A549 (cell line): ENCODE results near the gene ZNF844. TPM values are rescaled to one million over a fixed set of nuclear protein-coding genes. Genes with fewer than 3 reads are reported as not detected.

Source experiments
- ATAC-seq, 2 experiments: fragments of 200-7000 bp in 1 of 2; fragments of >200 bp in 1 of 2; cut with Nextera tagmentation in 1 of 2; cut with Tn5 transposase in 1 of 2; 3 replicates each; pipeline versions ENCODE4 v1.8.0 to v1.9.1; 2018 to 2020; ENCODE audit warnings: mild to moderate bottlenecking in 1 of 2, moderate library complexity in 1 of 2
- CTCF ChIA-PET: fragments of 300-600 bp; sonication (Branson Sonifier 250); formaldehyde crosslinking; extraction: SDS; loops from one replicate; lab custom pipeline; 2021; ENCODE audit warnings: antibody characterized with exemption, inconsistent platforms; lab: Yijun Ruan, JAX
- POLR2A ChIA-PET: fragments of 350-600 bp; formaldehyde crosslinking; extraction: SDS; loops from one replicate; lab custom pipeline; 2021; ENCODE audit warnings: antibody characterized with exemption, inconsistent platforms; lab: Yijun Ruan, JAX
- DNase-seq, 2 experiments: peaks; one replicate each; pipeline versions ENCODE4 v3.0.0 to v3.0.0-alpha.2; 2011 to 2016; ENCODE audit warnings: low read depth in 1 of 2, low spot score in 1 of 2
- FAIRE-seq: peaks from 2 replicates; lab custom pipeline; 2011; peaks lifted over from hg19 to GRCh38; lab: Jason Lieb, UNC
- H3K27ac ChIP-seq, 2 experiments: fragments of >200 bp; sonication (Bioruptor Twin); formaldehyde crosslinking; 3 replicates each; pipeline ENCODE4 v1.5.1; 2016 to 2017
- H3K4me1 ChIP-seq: fragments of >200 bp; sonication (Bioruptor Twin); formaldehyde crosslinking; 3 replicates; pipeline ENCODE4 v1.6.1; 2016
- H3K4me2 ChIP-seq: fragments of >200 bp; sonication (Bioruptor Twin); formaldehyde crosslinking; 3 replicates; pipeline ENCODE4 v1.6.1; 2016
- H3K4me3 ChIP-seq: fragments of >200 bp; sonication (Bioruptor Twin); formaldehyde crosslinking; 3 replicates; pipeline ENCODE4 v1.5.1; 2016
- H3K9me3 ChIP-seq: fragments of >200 bp; sonication (Bioruptor Twin); formaldehyde crosslinking; 3 replicates; pipeline ENCODE4 v1.6.1; 2016
- BHLHE40 ChIP-seq: IDR thresholded peaks from 2 replicates; pipeline ENCODE4 v1.6.1; 2012; ENCODE audit warnings: low read depth, low read length, inconsistent platforms
- CBX2 ChIP-seq: fragments of 200-600 bp; sonication (generic); IDR thresholded peaks from 2 replicates; pipeline ENCODE4 v1.6.1; 2016; ENCODE audit warnings: low read depth, mild to moderate bottlenecking, borderline replicate concordance
- CBX8 ChIP-seq: fragments of 200-600 bp; sonication (generic); IDR thresholded peaks from 2 replicates; pipeline ENCODE4 v1.6.1; 2016
- CEBPB ChIP-seq, 2 experiments: fragments of >200 bp in 1 of 2; sonication (Bioruptor Twin) in 1 of 2; formaldehyde crosslinking in 1 of 2; IDR thresholded peaks; 2 replicates each; pipeline ENCODE4 v1.6.1; 2012 to 2016
- CHD4 ChIP-seq: fragments of 200-600 bp; sonication (generic); IDR thresholded peaks from 2 replicates; pipeline ENCODE4 v1.6.1; 2016; ENCODE audit warnings: antibody characterized with exemption, mild to moderate bottlenecking, borderline replicate concordance
- ESRRA ChIP-seq: fragments of 150-350 bp; IDR thresholded peaks from 2 replicates; pipeline ENCODE4 v1.6.1; 2014; ENCODE audit warnings: mild to moderate bottlenecking, low read length, borderline replicate concordance
- FOXS1 ChIP-seq: fragments of 250-450 bp; sonication (Bioruptor Pico); IDR thresholded peaks from 2 replicates; pipeline ENCODE4 v1.5.0; 2020; ENCODE audit warnings: mild to moderate bottlenecking, moderate library complexity
- HDAC2 ChIP-seq: fragments of 200-600 bp; sonication (generic); IDR thresholded peaks from 2 replicates; pipeline ENCODE4 v1.6.1; 2016
- HOXA7 ChIP-seq: fragments of 250-450 bp; sonication (Bioruptor Pico); IDR thresholded peaks from 2 replicates; pipeline ENCODE4 v1.5.0; 2020; ENCODE audit warnings: mild to moderate bottlenecking, moderate library complexity
- KDM5A ChIP-seq: fragments of 200-600 bp; sonication (generic); IDR thresholded peaks from 2 replicates; pipeline ENCODE4 v1.6.1; 2016; ENCODE audit warnings: antibody characterized with exemption, mild to moderate bottlenecking
- MAFK ChIP-seq: fragments of 450-650 bp; IDR thresholded peaks from 2 replicates; pipeline ENCODE4 v1.6.1; 2014; ENCODE audit not compliant: partially characterized antibody
- NPAS2 ChIP-seq: fragments of 250-450 bp; sonication (Bioruptor Pico); IDR thresholded peaks from 2 replicates; pipeline ENCODE4 v1.8.0; 2022; ENCODE audit warnings: mild to moderate bottlenecking, moderate library complexity, borderline replicate concordance
- RAD21 ChIP-seq, 2 experiments: fragments of >200 bp in 1 of 2; sonication (Bioruptor Twin) in 1 of 2; formaldehyde crosslinking in 1 of 2; IDR thresholded peaks in 1 of 2; conservative IDR thresholded peaks in 1 of 2; 2 replicates in 1 of 2; 3 replicates in 1 of 2; pipeline ENCODE4 v1.6.1; 2012 to 2018; ENCODE audit warnings: inconsistent platforms in 1 of 2
- RCOR1 ChIP-seq: fragments of 150-350 bp; IDR thresholded peaks from 2 replicates; pipeline ENCODE4 v1.6.1; 2014; ENCODE audit warnings: antibody characterized with exemption, low read length, low read depth
- SMC3 ChIP-seq: fragments of >200 bp; sonication (Bioruptor Twin); formaldehyde crosslinking; IDR thresholded peaks from 3 replicates; pipeline ENCODE4 v1.6.1; 2018; ENCODE audit warnings: inconsistent platforms
- SREBF2 ChIP-seq: fragments of 450-650 bp; IDR thresholded peaks from 2 replicates; pipeline ENCODE4 v1.6.1; 2014; ENCODE audit warnings: mild to moderate bottlenecking, moderate library complexity
- TFCP2L1 ChIP-seq: fragments of 250-450 bp; sonication (Bioruptor Pico); IDR thresholded peaks from 2 replicates; pipeline ENCODE4 v1.5.0; 2021; ENCODE audit warnings: mild to moderate bottlenecking
- ZNF302 ChIP-seq: fragments of 250-450 bp; sonication (Bioruptor Pico); IDR thresholded peaks from 2 replicates; pipeline ENCODE4 v1.9.0; 2021; ENCODE audit warnings: inconsistent platforms, mild to moderate bottlenecking, moderate library complexity
- ZSCAN20 ChIP-seq: fragments of 250-450 bp; sonication (Bioruptor Pico); IDR thresholded peaks from 2 replicates; pipeline ENCODE4 v1.8.0; 2022; ENCODE audit warnings: mild to moderate bottlenecking, moderate library complexity
- WGBS: methylation state at CpG from one replicate; pipeline ENCODE4 v1.1.6; 2017; ENCODE audit errors: missing lambda C conversion rate; 5-methylcytosine and 5-hydroxymethylcytosine counted together
- polyA minus RNA-seq: library from RNA; depleted of rRNA, polyadenylated mRNA; stranded (reverse); fragments of >200 nt; gene quantifications from 2 replicates; pipeline ENCODE4 v1.2.3, GENCODE V29; 2011; rRNA and poly(A)+ RNA removed
- polyA plus RNA-seq, 4 experiments: library from polyadenylated mRNA; depleted of rRNA in 3 of 4; stranded (reverse); fragments of >200 nt; fragmentation: RNase III in 1 of 4; extraction: RNeasy Plus Mini Kit Qiagen cat#74134 plus additional on column Dnase treatment in 1 of 4; gene quantifications; 2 replicates in 3 of 4; 3 replicates in 1 of 4; pipeline ENCODE4 v1.2.3, GENCODE V29; 2011 to 2017
- TF ChIP-seq, protein P1 (sequence below): fragments of >200 bp; sonication (Bioruptor Twin); formaldehyde crosslinking; IDR thresholded peaks from 2 replicates; pipeline ENCODE4 v1.6.1; 2016
- TF ChIP-seq, protein P2 (sequence below): fragments of 250-450 bp; sonication (Bioruptor Pico); IDR thresholded peaks from 2 replicates; pipeline ENCODE4 v1.5.0; 2020; ENCODE audit warnings: low read depth, mild to moderate bottlenecking, moderate library complexity

The ZNF844 gene
- polyA plus RNA-seq (2011; rRNA removed) (not detected in 2 replicates), polyA plus RNA-seq (2017; fragmentation: RNase III; extraction: RNeasy Plus Mini Kit Qiagen cat#74134 plus additional on column Dnase treatment) (not detected in 3 replicates), polyA minus RNA-seq (not detected in 2 replicates)
- polyA plus RNA-seq (2012; cell fraction: cytosol; rRNA removed), result not detected in 2 replicates
- not detected in 2 replicates for polyA plus RNA-seq (2012; cell fraction: nucleus; rRNA removed)

DNA sequence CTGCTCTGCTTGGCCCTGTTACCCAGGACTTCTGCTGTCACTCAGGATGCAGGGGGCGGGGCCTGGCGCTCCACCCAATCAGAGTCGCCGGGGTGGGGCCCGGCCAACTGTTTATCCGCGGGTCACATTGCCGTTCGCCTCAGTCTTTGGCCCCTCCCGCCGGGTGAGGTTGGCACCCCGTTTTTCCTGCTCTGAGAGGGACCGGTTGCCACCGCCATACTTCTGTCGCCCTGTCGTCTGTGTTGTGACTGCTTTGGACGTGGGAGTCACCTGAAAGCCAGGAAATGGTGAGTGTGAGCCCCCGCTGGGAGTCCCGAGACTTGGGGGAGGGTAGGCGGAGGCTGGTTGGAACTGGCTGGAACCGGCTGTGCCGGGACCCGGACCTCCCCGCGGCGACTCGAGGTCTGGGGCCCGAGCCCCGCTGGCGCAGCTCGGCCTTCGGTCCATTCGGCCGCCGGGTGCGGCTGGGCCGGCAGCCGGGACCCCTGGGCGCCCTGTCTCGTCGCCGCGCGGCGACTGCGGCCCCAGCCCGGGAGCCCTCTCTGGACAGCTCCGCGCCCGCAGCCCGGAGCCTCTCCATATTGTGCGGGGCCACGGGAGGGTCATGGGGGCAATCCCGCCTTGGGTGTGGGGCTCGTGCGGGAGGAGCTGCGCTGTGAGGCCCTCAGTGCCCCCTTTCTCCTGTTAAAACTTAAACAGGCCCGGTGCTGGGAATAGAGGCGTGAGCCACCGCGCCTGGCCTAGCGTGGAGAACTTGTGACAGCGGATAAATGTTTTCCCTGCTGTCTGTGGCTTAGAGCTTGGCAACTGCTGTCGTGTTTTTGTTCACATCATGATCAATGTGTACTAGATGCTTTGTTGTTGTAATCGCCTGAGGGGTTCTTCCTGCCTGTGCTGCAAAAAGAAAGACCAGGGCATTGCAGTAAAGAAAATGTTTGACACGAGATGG is at the start of gene ZNF844:
Gene ZNF844, plus strand, starts transcription at position 142 of the 949 bp plus-strand sequence. Its CDS starts 143 bp downstream, at position 285.
- no peaks in the 10 kb centered on the region for H3K9me3 ChIP-seq
- WGBS, result 42% methylated on average over 12 of the region's 66 CpGs
- no peak within 1 kb of the TSS for H3K4me3 ChIP-seq
- ATAC-seq (no peak), FAIRE-seq (no peak), DNase-seq (no peak)
- no peaks in the 10 kb centered on the region for H3K4me1 ChIP-seq
- no peak within 1 kb of the TSS for H3K27ac ChIP-seq
- ChIA-PET CTCF (no interaction called here), POLR2A (no interaction called here)
- TF ChIP-seq CHD4 (no peak), NPAS2 (CRISPR knock-in tag) (no peak), ESRRA (no peak), TFCP2L1 (CRISPR knock-in tag) (no peak), SMC3 (no peak), ZSCAN20 (no peak), ZNF302 (CRISPR knock-in tag) (no peak), HDAC2 (no peak), RCOR1 (no peak), FOXS1 (no peak), RAD21 (conservative IDR thresholded peaks at IDR 0.05 in 1 of 2, IDR thresholded peaks at IDR 0.05 in 1 of 2) (no peak)
- TF ChIP-seq, protein P1, sequence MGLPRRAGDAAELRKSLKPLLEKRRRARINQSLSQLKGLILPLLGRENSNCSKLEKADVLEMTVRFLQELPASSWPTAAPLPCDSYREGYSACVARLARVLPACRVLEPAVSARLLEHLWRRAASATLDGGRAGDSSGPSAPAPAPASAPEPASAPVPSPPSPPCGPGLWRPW, result no peak
- TF ChIP-seq, protein P2, sequence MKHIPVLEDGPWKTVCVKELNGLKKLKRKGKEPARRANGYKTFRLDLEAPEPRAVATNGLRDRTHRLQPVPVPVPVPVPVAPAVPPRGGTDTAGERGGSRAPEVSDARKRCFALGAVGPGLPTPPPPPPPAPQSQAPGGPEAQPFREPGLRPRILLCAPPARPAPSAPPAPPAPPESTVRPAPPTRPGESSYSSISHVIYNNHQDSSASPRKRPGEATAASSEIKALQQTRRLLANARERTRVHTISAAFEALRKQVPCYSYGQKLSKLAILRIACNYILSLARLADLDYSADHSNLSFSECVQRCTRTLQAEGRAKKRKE (CRISPR knock-in tag), result no peak
- no peak within 1 kb of the TSS for H3K4me2 ChIP-seq

DNA sequence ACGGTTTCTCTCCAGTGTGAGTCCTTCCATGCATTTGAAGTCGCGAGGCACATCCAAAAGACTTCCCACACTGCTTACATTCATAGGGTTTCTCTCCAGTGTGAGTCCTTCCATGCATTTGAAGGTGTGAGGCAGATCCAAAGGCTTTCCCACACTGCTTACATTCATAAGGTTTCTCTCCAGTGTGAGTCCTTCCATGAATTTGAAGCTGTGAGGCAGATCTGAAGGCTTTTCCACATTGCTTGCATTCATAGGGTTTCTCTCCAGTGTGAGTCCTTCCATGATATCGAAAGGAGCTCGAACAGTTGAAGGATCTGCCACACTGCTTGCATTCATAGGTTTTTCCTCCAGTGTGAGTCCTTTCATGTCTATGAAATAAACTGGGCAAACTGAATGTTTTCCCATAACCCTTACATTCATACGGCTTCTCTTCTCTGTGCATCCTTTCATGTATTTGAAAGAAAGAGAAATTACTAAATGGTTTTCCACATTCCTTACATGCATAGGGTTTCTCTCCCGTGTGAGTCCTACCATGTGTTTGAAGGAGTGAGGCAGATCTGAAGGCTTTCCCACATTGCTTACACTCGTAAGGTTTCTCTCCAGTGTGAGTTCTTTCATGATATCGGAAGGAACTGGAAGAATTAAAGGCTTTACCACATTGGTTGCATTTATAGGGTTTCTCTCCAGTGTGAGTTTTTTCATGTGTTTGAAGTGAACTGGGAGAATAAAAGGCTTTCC is 49.3 kb upstream of the ZNF844 start:
- no peak overlapping the region for H3K4me2 ChIP-seq
- DNase-seq (no peak), ATAC-seq (no peak), FAIRE-seq (no peak)
- H3K27ac ChIP-seq, result no peak overlapping the region
- no peaks in the 10 kb centered on the region for H3K4me1 ChIP-seq
- no peak for TF ChIP-seq HOXA7 (CRISPR knock-in tag)
- TF ChIP-seq NPAS2 (CRISPR knock-in tag), result no peak
- TF ChIP-seq BHLHE40, result no peak
- no peak for TF ChIP-seq KDM5A
- no peak for TF ChIP-seq CEBPB (IDR thresholded peaks at IDR 0.05)
- no peak for TF ChIP-seq MAFK
- TF ChIP-seq CBX2, result no peak
- no peak for TF ChIP-seq CBX8
- peaks cover 12% of the 10 kb centered on the region; the same call in 2 of the 3 replicates for H3K9me3 ChIP-seq
- ChIA-PET POLR2A (no interaction called here), CTCF (no interaction called here)
- no peak overlapping the region for H3K4me3 ChIP-seq
- 27% methylated on average over 9 of the region's 9 CpGs for WGBS

DNA sequence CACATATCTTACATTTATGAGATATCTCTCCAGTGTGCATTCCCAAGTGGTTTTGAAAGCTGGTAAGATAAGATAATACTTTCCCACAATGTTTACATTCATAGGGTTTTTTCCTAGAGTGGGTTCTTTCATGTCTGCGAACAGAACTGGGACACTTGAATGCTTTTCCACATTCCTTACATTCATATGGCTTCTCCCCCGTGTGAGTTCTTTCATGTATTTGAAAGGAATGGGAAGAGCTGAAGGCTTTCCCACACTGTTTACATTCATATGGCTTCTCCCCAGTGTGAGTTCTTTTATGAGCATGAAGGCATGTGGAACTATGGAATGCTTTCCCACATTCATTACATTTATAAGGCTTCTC is 48.8 kb upstream of the ZNF844 start:
- CTCF ChIA-PET, result no interaction called here
- WGBS, result 3% methylated on average over 2 of the region's 2 CpGs
- POLR2A ChIA-PET, result no interaction called here
- peaks cover 12% of the 10 kb centered on the region; the same call in 2 of the 3 replicates for H3K9me3 ChIP-seq
- no peak overlapping the region for H3K4me2 ChIP-seq
- DNase-seq (no peak), ATAC-seq (no peak), FAIRE-seq (no peak)
- no peak overlapping the region for H3K27ac ChIP-seq
- TF ChIP-seq SREBF2, result no peak
- no peaks in the 10 kb centered on the region for H3K4me1 ChIP-seq
- no peak overlapping the region for H3K4me3 ChIP-seq
